ENCODE data around the gene NT5DC4.

Gene NT5DC4

DNA sequence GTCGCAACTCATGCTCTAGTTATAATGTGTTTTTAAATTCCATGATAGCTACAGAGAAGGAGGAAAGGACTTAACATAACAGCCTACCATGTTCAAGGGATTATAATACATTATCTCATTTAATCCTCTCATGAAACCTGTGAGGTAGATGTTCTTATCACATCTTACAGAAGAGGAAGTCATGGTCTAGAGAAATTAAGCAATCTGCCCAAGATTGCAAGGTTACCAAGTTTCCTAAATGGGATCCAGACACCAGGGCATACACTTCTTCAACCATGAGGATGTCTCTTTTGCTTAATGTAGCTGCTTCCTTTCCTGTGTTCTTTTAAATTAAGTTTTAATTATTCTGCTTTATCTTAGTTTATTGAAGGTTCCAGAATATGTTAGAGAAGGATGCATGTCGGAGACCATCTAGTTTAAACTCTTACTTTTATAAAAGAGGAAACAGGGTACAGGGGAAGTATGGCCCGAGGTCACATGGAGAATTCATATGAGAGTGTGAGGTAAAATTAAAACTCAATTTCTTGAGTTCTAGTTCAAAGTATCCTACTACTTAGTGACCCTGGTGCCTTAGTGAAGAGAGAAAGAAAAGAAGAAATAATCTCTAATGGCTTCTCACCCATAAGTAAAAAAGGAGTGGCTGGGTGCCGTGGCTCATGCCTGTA, 67.0 kb downstream of the NT5DC4 start:
- no peak for DNase-seq

DNA sequence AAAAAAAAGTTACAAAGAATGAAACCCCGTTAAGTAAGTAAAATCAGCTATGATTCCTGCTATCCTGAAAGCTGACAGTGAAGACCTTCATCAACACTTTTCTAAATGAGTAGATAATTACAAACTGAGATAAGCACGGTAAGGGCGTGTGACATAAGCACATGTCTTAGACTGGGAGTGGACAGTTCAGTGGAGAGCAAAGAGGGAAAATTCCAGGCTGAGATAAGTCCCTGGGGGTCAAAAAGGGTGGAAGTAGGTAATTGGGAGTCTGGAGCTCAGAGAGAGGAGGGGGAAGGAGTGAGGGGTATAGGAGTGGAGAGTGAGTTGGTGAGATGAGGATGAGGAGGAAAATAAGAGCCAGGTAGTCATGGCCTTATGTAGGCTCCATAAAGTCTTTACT, 67.8 kb downstream of the NT5DC4 start:
- no peak for DNase-seq

Measured in activated T-cell treated with anti-CD3 and anti-CD28 coated beads, Interleukin-2, amount 50 U/mL, for 48 hours (primary cell).